MG63 (cell line): ENCODE measurements around the gene TSPAN19. TPM values are rescaled to one million over a fixed set of nuclear protein-coding genes. Genes with fewer than 3 reads are reported as not detected.

Experiments
- DNase-seq: peaks from one replicate; pipeline ENCODE4 v3.0.0-alpha.2; 2020
- H3K27me3 ChIP-seq: fragments of 250-450 bp; sonication (Bioruptor Pico); 2 replicates; pipeline ENCODE4 v1.5.1; 2020; ENCODE audit warnings: mild to moderate bottlenecking, moderate library complexity
- H3K36me3 ChIP-seq: fragments of 250-450 bp; sonication (Bioruptor Pico); 2 replicates; pipeline ENCODE4 v1.5.1; 2020; ENCODE audit warnings: mild to moderate bottlenecking, moderate library complexity
- H3K4me3 ChIP-seq: fragments of 250-450 bp; sonication (Bioruptor Pico); 2 replicates; pipeline ENCODE4 v1.5.1; 2020; ENCODE audit warnings: mild to moderate bottlenecking, moderate library complexity
- H3K9me3 ChIP-seq: fragments of 250-450 bp; sonication (Bioruptor Pico); 2 replicates; pipeline ENCODE4 v1.5.1; 2020; ENCODE audit warnings: mild to moderate bottlenecking, moderate library complexity
- total RNA-seq: library from RNA; depleted of rRNA; stranded (reverse); fragments of >200 nt; shearing (Covaris generic); gene quantifications from 2 replicates; pipeline ENCODE4 v1.2.3, GENCODE V29; 2014; ENCODE audit warnings: low replicate concordance; rRNA removed

Gene TSPAN19
- total RNA-seq, 1 experiment from 2014 or later = not detected

- Histone ChIP-seq H3K27me3 (no peaks in the 10 kb centered on the region), H3K4me3 (no peak overlapping the region), H3K9me3 (no peaks in the 10 kb centered on the region), H3K36me3 (no peaks in the 10 kb centered on the region)
- DNase-seq = no peak
These were observed 63.1 kb downstream of the TSPAN19 start for GRCh38 chr12:84973026-84973425.

- no peaks in the 10 kb centered on the region for H3K9me3 ChIP-seq
- DNase-seq = no peak
- no peak overlapping the region for H3K4me3 ChIP-seq
- H3K36me3 ChIP-seq = no peaks in the 10 kb centered on the region
- H3K27me3 ChIP-seq = no peaks in the 10 kb centered on the region
These were observed 66.9 kb downstream of the TSPAN19 start for GRCh38 chr12:84969226-84969625.

Other genes starting within 250 kb of the TSPAN19 start
- gene SLC6A15, start 123.5 kb downstream of the TSPAN19 start, total RNA-seq = 0.30 and 1.5 TPM in 2 replicates
- gene LRRIQ1, start 74 bp upstream of the TSPAN19 start, total RNA-seq = 0.36 TPM in 1 of 2 replicates, not detected in the other
- gene ALX1, start 243.9 kb upstream of the TSPAN19 start, total RNA-seq = 1.2 and 4.0 TPM in 2 replicates